Osteoblast (primary cell): Measurements from ENCODE around the gene FAM50B. TPM values are rescaled to one million over a fixed set of nuclear protein-coding genes. Genes with fewer than 3 reads are reported as not detected.

Experiments used
- DNase-seq: peaks from one replicate; pipeline ENCODE4 v3.0.0; 2011; ENCODE audit warnings: low spot score, mixed read lengths; ENCODE audit not compliant: insufficient read length; ENCODE audit errors: missing footprints
- H2AFZ ChIP-seq: 2 replicates; pipeline ENCODE4 v1.6.0; 2011; ENCODE audit warnings: mild to moderate bottlenecking, low read length
- H3K27ac ChIP-seq: 2 replicates; pipeline ENCODE4 v1.5.1; 2011; ENCODE audit warnings: mild to moderate bottlenecking, low read depth, low read length, moderate library complexity
- H3K27me3 ChIP-seq: 2 replicates; pipeline ENCODE4 v1.6.0; 2012; ENCODE audit warnings: mild to moderate bottlenecking, control low read depth, inconsistent platforms, low read length, moderate library complexity; ENCODE audit not compliant: insufficient read depth
- H3K36me3 ChIP-seq: 2 replicates; pipeline ENCODE4 v1.5.1; 2011; ENCODE audit warnings: mild to moderate bottlenecking, low read length, control low read depth, moderate library complexity; ENCODE audit not compliant: insufficient read depth
- H3K4me1 ChIP-seq: 2 replicates; pipeline ENCODE4 v1.5.1; 2011; ENCODE audit warnings: mild to moderate bottlenecking, low read length, control low read depth, moderate library complexity; ENCODE audit not compliant: insufficient read depth
- H3K4me2 ChIP-seq: 2 replicates; pipeline ENCODE4 v1.6.0; 2011; ENCODE audit warnings: mild to moderate bottlenecking, low read length; ENCODE audit not compliant: insufficient read depth
- H3K4me3 ChIP-seq: fragments of 200-600 bp; sonication (generic); 3 replicates; pipeline ENCODE4 v1.5.1; 2012; ENCODE audit warnings: mild to moderate bottlenecking, low read length, inconsistent platforms; ENCODE audit not compliant: insufficient read depth
- H3K79me2 ChIP-seq: 2 replicates; pipeline ENCODE4 v1.6.0; 2012; ENCODE audit warnings: mild to moderate bottlenecking, low read length, control low read depth, inconsistent platforms; ENCODE audit not compliant: insufficient read depth
- H3K9me3 ChIP-seq: 2 replicates; pipeline ENCODE4 v1.5.1; 2011; ENCODE audit warnings: low read depth, low read length, control low read depth
- H4K20me1 ChIP-seq: 2 replicates; pipeline ENCODE4 v1.6.0; 2012; ENCODE audit warnings: mild to moderate bottlenecking, low read length, control low read depth; ENCODE audit not compliant: insufficient read depth
- CTCF ChIP-seq: IDR thresholded peaks from 2 replicates; pipeline ENCODE4 v1.5.1; 2011; ENCODE audit warnings: mild to moderate bottlenecking, low read depth, low read length, moderate library complexity; ENCODE audit errors: extremely low read depth
- total RNA-seq: library from RNA; depleted of rRNA; stranded (reverse); fragments of >200 nt; gene quantifications from 2 replicates; pipeline ENCODE4 v1.2.3, GENCODE V29; 2012

FAM50B gene
- total RNA-seq, 1 donor = 8.0 TPM

GRCh38 chr6:3830806-3831205 lies 18.4 kb upstream of the FAM50B start:
- Histone ChIP-seq H3K4me2 (no peak overlapping the region), H3K4me3 (no peak overlapping the region), H4K20me1 (no peaks in the 10 kb centered on the region), H3K27me3 (no peaks in the 10 kb centered on the region), H3K9me3 (no peaks in the 10 kb centered on the region), H2AFZ (no peak overlapping the region), H3K36me3 (no peaks in the 10 kb centered on the region), H3K27ac (no peak overlapping the region), H3K79me2 (no peaks in the 10 kb centered on the region), H3K4me1 (peaks cover 33% of the 10 kb centered on the region)
- no peak for DNase-seq
- TF ChIP-seq CTCF = no peak

GRCh38 chr6:3831761-3832530 lies 17.2 kb upstream of the FAM50B start:
- H2AFZ ChIP-seq = peak overlapping the region; percentile 14
- no peak overlapping the region for H3K4me2 ChIP-seq
- no peak overlapping the region for H3K4me3 ChIP-seq
- no peak for DNase-seq
- no peak for TF ChIP-seq CTCF
- H3K4me1 ChIP-seq = peaks cover 28% of the 10 kb centered on the region
- H3K9me3 ChIP-seq = no peaks in the 10 kb centered on the region
- no peaks in the 10 kb centered on the region for H3K79me2 ChIP-seq
- H3K36me3 ChIP-seq = no peaks in the 10 kb centered on the region
- H3K27ac ChIP-seq = no peak overlapping the region
- H3K27me3 ChIP-seq = no peaks in the 10 kb centered on the region
- H4K20me1 ChIP-seq = no peaks in the 10 kb centered on the region

- Histone ChIP-seq H3K4me2 (peak overlapping the region; percentile 33), H3K79me2 (no peaks in the 10 kb centered on the region), H3K27me3 (no peaks in the 10 kb centered on the region), H3K4me3 (no peak overlapping the region), H3K36me3 (no peaks in the 10 kb centered on the region), H3K27ac (peak overlapping the region; percentile 86), H4K20me1 (no peaks in the 10 kb centered on the region), H3K4me1 (peaks cover 31% of the 10 kb centered on the region), H3K9me3 (no peaks in the 10 kb centered on the region), H2AFZ (peak overlapping the region; percentile 81)
- peak; percentile 10 for TF ChIP-seq CTCF
- no peak for DNase-seq
These were observed 14.0 kb upstream of the FAM50B start for GRCh38 chr6:3835055-3835731.

- Histone ChIP-seq H3K27me3 (no peaks in the 10 kb centered on the region), H3K79me2 (no peaks in the 10 kb centered on the region), H3K27ac (peak overlapping the region; percentile 86), H3K4me3 (peak overlapping the region; percentile 18), H2AFZ (peak overlapping the region; percentile 81), H3K9me3 (no peaks in the 10 kb centered on the region), H3K36me3 (no peaks in the 10 kb centered on the region), H4K20me1 (no peaks in the 10 kb centered on the region), H3K4me2 (peak overlapping the region; percentile 33), H3K4me1 (peaks cover 37% of the 10 kb centered on the region)
- no peak for DNase-seq
- no peak for TF ChIP-seq CTCF
These were observed 13.4 kb upstream of the FAM50B start for GRCh38 chr6:3835785-3836184.
